ENCODE data around the gene BTBD9.
"Not testable (repeated sequence)": the region's sequence is repeated elsewhere in the genome, so short reads cannot be mapped to it uniquely, and the experiment has no call there.

The BTBD9 gene

GRCh38 chr6:38649744-38650143 lies 10.0 kb upstream of the BTBD9 start:
- no peak for DNase-seq (ENCODE audit: low spot score)

- DNase-seq (ENCODE audit: low spot score) = no peak
Measured at GRCh38 chr6:38648629-38649028, 8.9 kb upstream of the BTBD9 start.

- DNase-seq (ENCODE audit: low spot score) = no peak
Measured at GRCh38 chr6:38646166-38646878, 6.6 kb upstream of the BTBD9 start.

- DNase-seq (ENCODE audit: low spot score) = no peak
Measured at GRCh38 chr6:38644951-38645350, 5.2 kb upstream of the BTBD9 start.

GRCh38 chr6:38640216-38640909 lies 634 bp upstream of the BTBD9 start:
- no peak for DNase-seq (ENCODE audit: low spot score)

GRCh38 chr6:38638941-38639497 lies 710 bp downstream of the BTBD9 start:
- DNase-seq (ENCODE audit: low spot score) = peak; percentile 73

- DNase-seq (ENCODE audit: low spot score) = no peak
Measured at GRCh38 chr6:38637756-38638155, 2.0 kb downstream of the BTBD9 start.

GRCh38 chr6:38636027-38636426 lies 3.7 kb downstream of the BTBD9 start:
- no peak for DNase-seq (ENCODE audit: low spot score)

GRCh38 chr6:38634518-38634917 lies 5.2 kb downstream of the BTBD9 start:
- no peak for DNase-seq (ENCODE audit: low spot score)

GRCh38 chr6:38632490-38632889 lies 7.2 kb downstream of the BTBD9 start:
- DNase-seq (ENCODE audit: low spot score) = no peak

- no peak for DNase-seq (ENCODE audit: low spot score)
Measured at GRCh38 chr6:38631186-38631783, 8.4 kb downstream of the BTBD9 start.

GRCh38 chr6:38625217-38625616 lies 14.5 kb downstream of the BTBD9 start:
- no peak for DNase-seq (ENCODE audit: low spot score)

GRCh38 chr6:38619342-38619741 lies 20.4 kb downstream of the BTBD9 start:
- DNase-seq (ENCODE audit: low spot score) = not testable (repeated sequence)

- DNase-seq (ENCODE audit: low spot score) = not testable (repeated sequence)
Measured at GRCh38 chr6:38618301-38618700, 21.4 kb downstream of the BTBD9 start.

GRCh38 chr6:38617856-38618255 lies 21.9 kb downstream of the BTBD9 start:
- no peak for DNase-seq (ENCODE audit: low spot score)

- peak; percentile 68 for DNase-seq (ENCODE audit: low spot score)
Measured at GRCh38 chr6:38612143-38612965, 27.4 kb downstream of the BTBD9 start.

- no peak for DNase-seq (ENCODE audit: low spot score)
Measured at GRCh38 chr6:38610050-38610625, 29.6 kb downstream of the BTBD9 start.

GRCh38 chr6:38604700-38605099 lies 35.0 kb downstream of the BTBD9 start:
- no peak for DNase-seq (ENCODE audit: low spot score)

- DNase-seq (ENCODE audit: low spot score) = peak; percentile 14
Measured at GRCh38 chr6:38603966-38604365, 35.8 kb downstream of the BTBD9 start.

- no peak for DNase-seq (ENCODE audit: low spot score)
Measured at GRCh38 chr6:38603496-38603895, 36.2 kb downstream of the BTBD9 start.

- no peak for DNase-seq (ENCODE audit: low spot score)
Measured at GRCh38 chr6:38599966-38600550, 39.7 kb downstream of the BTBD9 start.
